HG03139 (cell line): Measurements from ENCODE around the gene PTPRN2.
"Not testable (repeated sequence)": the region's sequence is repeated elsewhere in the genome, so short reads cannot be mapped to it uniquely, and the experiment has no call there.

Source experiments
- ATAC-seq: cut with Tn5 transposase; IDR thresholded peaks from one replicate; pipeline ENCODE4 v1.9.1; 2021; ENCODE audit not compliant: unreplicated experiment

Gene PTPRN2

GRCh38 chr7:157928808-157929425 is 658.7 kb downstream of the PTPRN2 start:
- no peak for ATAC-seq

GRCh38 chr7:157928171-157928794 is 659.3 kb downstream of the PTPRN2 start:
- no peak for ATAC-seq

DNA sequence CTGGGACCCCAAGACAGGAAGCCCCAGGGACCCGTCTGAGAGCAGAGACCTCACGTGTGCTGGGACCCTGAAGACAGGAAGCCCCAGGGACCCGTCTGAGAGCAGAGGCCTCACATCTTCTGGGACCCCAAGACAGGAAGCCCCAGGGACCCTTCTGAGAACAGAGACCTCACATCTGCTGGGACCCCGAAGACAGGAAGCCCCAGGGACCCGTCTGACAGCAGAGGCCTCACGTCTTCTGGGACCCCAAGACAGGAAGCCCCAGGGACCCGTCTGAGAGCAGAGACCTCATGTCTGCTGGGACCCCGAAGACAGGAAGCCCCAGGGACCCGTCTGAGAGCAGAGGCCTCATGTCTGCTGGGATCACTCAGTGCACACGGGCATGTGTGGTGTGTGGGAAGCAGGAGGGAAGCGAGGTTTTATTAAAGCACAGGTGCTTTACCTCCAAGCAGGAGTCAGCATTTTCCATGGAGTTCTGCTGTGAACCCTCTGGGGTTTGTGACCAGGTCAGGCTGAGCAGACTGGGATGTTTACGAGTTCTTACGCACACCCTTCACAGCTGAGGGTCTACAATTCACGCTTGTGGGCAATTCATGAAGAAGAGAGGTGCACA is 660.2 kb downstream of the PTPRN2 start:
- no peak for ATAC-seq

GRCh38 chr7:157926521-157927150 is 661.0 kb downstream of the PTPRN2 start:
- no peak for ATAC-seq

GRCh38 chr7:157926107-157926506 is 661.5 kb downstream of the PTPRN2 start:
- ATAC-seq = no peak

DNA sequence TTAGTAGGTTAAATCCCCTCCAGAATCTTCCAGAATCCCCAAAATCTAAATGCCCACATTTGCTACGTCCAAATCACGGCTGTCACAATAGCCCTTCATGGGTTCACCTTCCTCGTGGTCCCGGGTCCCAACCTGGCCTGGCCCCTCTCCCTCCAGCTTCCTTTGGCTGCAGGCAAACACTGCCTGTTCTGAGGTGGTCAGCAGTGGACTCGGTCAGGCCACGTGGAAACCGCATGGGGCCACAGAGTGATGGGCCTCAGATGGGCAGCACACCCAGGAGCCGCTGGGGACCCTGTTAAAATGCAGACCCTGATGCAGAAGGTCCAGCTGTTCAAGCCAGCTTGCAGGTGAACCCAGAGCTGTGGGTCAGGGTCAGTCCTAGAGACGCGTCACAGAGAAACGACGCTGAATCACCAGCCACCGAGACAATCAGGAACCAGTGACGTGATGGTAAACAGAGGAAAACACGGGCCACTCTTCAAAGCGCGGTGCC is 662.2 kb downstream of the PTPRN2 start:
- no peak for ATAC-seq

DNA sequence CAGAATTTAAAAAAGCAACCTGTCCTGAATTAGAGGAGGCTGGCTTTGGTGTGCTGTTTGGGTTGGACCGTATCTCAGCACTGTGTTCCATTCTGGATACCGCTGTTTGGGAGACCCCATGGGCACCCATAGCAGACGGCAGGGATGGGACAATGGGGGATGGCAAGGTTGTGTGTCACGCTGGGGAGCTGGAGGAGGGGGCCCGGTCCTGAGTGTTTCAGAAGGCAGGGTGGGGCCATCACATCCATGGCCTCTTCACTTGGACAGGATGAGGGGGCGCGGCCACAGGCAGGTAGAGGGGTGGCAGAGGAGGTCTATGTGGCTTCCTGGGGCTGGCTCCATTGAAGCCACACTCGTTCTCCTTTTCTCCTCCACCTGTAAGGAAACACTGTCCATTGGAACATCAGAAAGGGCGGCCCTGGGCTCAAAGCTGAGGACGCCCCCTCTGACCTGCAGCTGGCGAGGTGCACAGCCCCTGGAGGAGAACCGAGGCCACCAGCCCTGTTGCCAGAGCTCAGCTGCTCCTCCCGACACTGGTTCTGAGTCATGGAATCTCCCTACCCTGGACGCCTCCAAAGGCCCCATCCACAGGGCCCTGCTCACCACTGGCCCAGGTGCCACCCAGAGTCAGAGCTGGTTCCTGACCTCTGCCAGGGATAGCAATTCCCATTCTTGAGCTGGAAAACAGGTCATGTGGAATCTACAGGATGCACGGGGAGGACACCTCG is 663.6 kb downstream of the PTPRN2 start:
- no peak for ATAC-seq

- ATAC-seq = no peak
Observed at GRCh38 chr7:157922576-157922975, 665.0 kb downstream of the PTPRN2 start.

DNA sequence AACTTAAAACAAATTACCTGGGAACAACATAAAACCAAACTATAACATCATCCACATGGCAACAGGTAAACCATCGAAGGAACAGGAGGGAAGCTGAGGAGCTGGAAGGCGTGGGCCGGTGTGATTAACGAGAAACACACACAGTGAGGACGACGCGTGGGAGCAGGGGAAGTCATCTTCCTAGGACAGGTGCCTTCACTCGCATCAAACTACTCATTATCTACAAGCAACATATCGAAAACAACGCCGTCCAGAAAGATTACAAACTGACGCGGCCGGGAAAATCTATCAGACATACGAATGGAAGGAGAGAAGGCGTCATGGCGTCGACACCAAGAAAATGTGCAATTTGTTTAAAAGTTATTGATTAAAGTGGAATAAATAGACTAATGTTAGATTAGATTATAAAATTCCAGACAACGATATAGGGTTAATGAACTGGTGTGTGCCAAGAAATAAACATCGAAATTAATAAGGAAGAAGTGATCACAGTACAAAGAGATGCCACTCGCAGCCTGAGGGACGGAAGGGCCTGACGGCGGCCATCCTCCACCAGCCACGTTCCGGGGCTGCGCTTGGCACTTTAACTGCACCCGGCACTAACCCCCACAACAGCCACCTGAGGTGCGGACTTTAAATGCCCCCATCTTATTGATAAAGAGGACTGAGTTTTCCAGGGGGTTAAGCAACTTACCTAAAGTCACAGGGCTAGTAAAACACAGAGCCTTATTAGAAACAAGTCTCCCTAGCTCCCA is 669.1 kb downstream of the PTPRN2 start:
- no peak for ATAC-seq

GRCh38 chr7:157916946-157917640 is 670.5 kb downstream of the PTPRN2 start:
- no peak for ATAC-seq

GRCh38 chr7:157910446-157910845 is 677.2 kb downstream of the PTPRN2 start:
- no peak for ATAC-seq

GRCh38 chr7:157910045-157910444 is 677.6 kb downstream of the PTPRN2 start:
- ATAC-seq = not testable (repeated sequence)

GRCh38 chr7:157909370-157909769 is 678.3 kb downstream of the PTPRN2 start:
- ATAC-seq = no peak

GRCh38 chr7:157908006-157908782 is 679.4 kb downstream of the PTPRN2 start:
- ATAC-seq = no peak

DNA sequence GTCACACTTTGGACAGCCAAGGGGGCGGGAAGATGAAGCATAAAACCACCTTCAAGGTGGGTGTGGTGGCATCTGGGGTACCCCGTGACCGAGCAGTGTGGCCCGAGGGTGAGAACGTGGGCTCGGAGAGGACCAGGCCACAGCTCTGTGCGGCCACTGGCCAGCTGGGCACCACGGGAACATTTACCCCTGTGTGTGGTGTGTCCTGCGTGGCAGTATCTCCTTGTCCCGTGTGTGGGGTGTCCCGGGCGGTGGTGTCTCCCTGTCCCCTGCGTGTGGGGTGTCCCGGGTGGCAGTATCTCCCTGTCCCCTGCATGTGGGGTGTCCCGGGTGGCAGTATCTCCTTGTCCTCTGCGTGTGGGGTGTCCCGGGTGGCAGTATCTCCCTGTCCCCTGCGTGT is 680.5 kb downstream of the PTPRN2 start:
- no peak for ATAC-seq

DNA sequence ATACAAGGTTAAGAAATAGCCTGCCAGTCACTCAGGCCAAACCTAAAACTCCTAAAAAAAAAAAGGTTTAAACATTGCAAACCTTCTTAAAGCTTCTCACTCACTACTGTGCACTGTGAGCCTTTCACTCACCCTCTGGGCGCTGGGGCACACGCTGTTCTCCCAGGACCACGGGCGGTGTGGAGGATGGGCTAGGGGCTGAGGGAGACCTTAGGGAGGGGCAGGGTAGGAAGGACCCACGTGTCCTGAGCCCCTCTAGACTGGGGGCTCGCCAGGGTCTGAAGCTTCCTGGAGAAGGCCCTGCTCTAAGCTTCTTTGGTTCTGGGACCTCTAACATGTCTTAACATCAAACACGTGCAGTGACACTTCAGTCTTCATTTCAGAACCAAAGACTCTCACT is 681.0 kb downstream of the PTPRN2 start:
- no peak for ATAC-seq

- ATAC-seq = no peak
Observed at GRCh38 chr7:157905651-157906461, 681.8 kb downstream of the PTPRN2 start.

- no peak for ATAC-seq
Observed at GRCh38 chr7:157904866-157905570, 682.6 kb downstream of the PTPRN2 start.
